Hematopoietic multipotent progenitor cell treated with erythropoietin and hydrocortisone succinate and interleukin-3 and kit ligand, for 4 days (in vitro differentiated cells): ENCODE data around the gene KANK2.
"Not testable (repeated sequence)": the region's sequence is repeated elsewhere in the genome, so short reads cannot be mapped to it uniquely, and the experiment has no call there.

ENCODE experiments used
- DNase-seq: peaks from one replicate; pipeline ENCODE4 v3.0.0-alpha.2; 2015

Gene KANK2

GRCh38 chr19:11137542-11138384 is 59.6 kb downstream of the KANK2 start:
- DNase-seq = peak; percentile 86

- DNase-seq = no peak
Measured at GRCh38 chr19:11136400-11137101, 60.8 kb downstream of the KANK2 start.

- no peak for DNase-seq
Measured at GRCh38 chr19:11131471-11131870, 65.9 kb downstream of the KANK2 start.

GRCh38 chr19:11130824-11131455 is 66.4 kb downstream of the KANK2 start:
- peak; percentile 90 for DNase-seq

GRCh38 chr19:11127905-11128304 is 69.4 kb downstream of the KANK2 start:
- no peak for DNase-seq

GRCh38 chr19:11125994-11126685 is 71.2 kb downstream of the KANK2 start:
- DNase-seq = peak; percentile 85

- DNase-seq = not testable (repeated sequence)
Measured at GRCh38 chr19:11124157-11124556, 73.2 kb downstream of the KANK2 start.

- no peak for DNase-seq
Measured at GRCh38 chr19:11123114-11123513, 74.2 kb downstream of the KANK2 start.

GRCh38 chr19:11121963-11122362 is 75.4 kb downstream of the KANK2 start:
- not testable (repeated sequence) for DNase-seq

GRCh38 chr19:11116507-11116906 is 80.8 kb downstream of the KANK2 start:
- no peak for DNase-seq

- no peak for DNase-seq
Measured at GRCh38 chr19:11115895-11116446, 81.4 kb downstream of the KANK2 start.

GRCh38 chr19:11115042-11115441 is 82.3 kb downstream of the KANK2 start:
- no peak for DNase-seq
